ENCODE data around the gene LDLRAP1. TPM values are rescaled to one million over a fixed set of nuclear protein-coding genes. Genes with fewer than 3 reads are reported as not detected.

Gene LDLRAP1
- total and polyA plus RNA-seq, 2 donors (not counting 1 experiment from before 2014, with no cell fraction given) = 22.7 to 24.3 TPM

DNA sequence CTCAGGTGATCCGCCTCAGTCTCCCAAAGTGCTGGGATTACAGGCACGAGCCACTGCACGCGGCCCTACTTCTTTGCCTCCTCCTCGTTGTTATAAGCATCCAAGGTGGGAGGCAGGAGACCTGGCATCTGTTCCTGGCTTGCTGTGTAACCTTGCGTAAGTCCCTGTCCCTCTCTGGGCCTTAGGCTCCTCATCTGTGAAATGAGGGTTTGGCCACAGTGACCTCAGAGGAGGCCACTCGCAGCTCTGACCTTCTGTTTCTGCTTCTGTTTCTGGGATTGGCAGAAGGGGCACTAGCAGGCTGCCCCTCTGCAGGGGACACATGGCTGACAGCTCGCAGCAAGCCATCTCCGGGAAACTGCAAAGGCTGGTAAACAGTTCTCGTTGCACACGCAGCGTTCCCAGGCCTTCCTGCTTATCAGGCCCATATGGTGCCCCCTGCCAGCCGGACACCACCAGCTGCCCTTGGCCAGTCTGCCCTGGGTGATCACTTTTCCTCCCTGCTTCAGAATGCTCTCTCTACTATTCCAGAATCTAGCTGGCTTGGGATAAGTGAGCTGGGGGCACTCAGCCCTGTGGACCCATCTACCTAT is 2.6 kb upstream of the LDLRAP1 start:
- Histone ChIP-seq H3K4me1 (ENCODE audit: control insufficient read depth in 2 of 2, insufficient read depth in 2 of 2, low read length in 2 of 2) (peaks cover 12 to 22% of the 10 kb centered on the region in 2 donors), H3K4me3 (ENCODE audit: control extremely low read depth in 1 of 5, extremely low read depth in 1 of 5, insufficient read depth in 1 of 5, low read depth in 2 of 5, low read length in 4 of 5) (no peak overlapping the region), H2AFZ (ENCODE audit: insufficient read depth, low read depth, low read length, poor library complexity, severe bottlenecking) (no peak overlapping the region), H3K9ac (ENCODE audit: low read length) (no peak overlapping the region), H3K4me2 (replicated peaks; ENCODE audit: low read depth, low read length, poor library complexity, severe bottlenecking) (no peak overlapping the region), H4K20me1 (ENCODE audit: control insufficient read depth, insufficient read depth, low read length, poor library complexity, severe bottlenecking) (peaks cover 20% of the 10 kb centered on the region), H3K36me3 (replicated peaks in 1 of 2; ENCODE audit: control extremely low read depth in 1 of 2, control insufficient read depth in 1 of 2, extremely low read depth in 1 of 2, insufficient read depth in 2 of 2, low read length in 1 of 2) (no peaks in the 10 kb centered on the region), H3K27me3 (replicated peaks in 1 of 4; ENCODE audit: control extremely low read depth in 1 of 4, control insufficient read depth in 3 of 4, insufficient read depth in 4 of 4, low read length in 3 of 4) (peaks cover 0 to 13% (median 3%) of the 10 kb centered on the region in 4 experiments), H3K79me2 (ENCODE audit: control insufficient read depth, insufficient read depth, low read length) (peaks cover 19% of the 10 kb centered on the region), H3K27ac (ENCODE audit: low read length in 2 of 2) (no peak overlapping the region), H3K9me3 (ENCODE audit: control extremely low read depth in 1 of 3, control insufficient read depth in 2 of 3, insufficient read depth in 1 of 3, low read length in 2 of 3) (no peaks in the 10 kb centered on the region)
- 96% methylated on average over 12 of the region's 13 CpGs for WGBS (ENCODE audit: insufficient coverage)
- TF ChIP-seq, protein P1, sequence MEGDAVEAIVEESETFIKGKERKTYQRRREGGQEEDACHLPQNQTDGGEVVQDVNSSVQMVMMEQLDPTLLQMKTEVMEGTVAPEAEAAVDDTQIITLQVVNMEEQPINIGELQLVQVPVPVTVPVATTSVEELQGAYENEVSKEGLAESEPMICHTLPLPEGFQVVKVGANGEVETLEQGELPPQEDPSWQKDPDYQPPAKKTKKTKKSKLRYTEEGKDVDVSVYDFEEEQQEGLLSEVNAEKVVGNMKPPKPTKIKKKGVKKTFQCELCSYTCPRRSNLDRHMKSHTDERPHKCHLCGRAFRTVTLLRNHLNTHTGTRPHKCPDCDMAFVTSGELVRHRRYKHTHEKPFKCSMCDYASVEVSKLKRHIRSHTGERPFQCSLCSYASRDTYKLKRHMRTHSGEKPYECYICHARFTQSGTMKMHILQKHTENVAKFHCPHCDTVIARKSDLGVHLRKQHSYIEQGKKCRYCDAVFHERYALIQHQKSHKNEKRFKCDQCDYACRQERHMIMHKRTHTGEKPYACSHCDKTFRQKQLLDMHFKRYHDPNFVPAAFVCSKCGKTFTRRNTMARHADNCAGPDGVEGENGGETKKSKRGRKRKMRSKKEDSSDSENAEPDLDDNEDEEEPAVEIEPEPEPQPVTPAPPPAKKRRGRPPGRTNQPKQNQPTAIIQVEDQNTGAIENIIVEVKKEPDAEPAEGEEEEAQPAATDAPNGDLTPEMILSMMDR (IDR thresholded peaks at IDR 0.05) = no peak
- no peak for TF ChIP-seq EZH2 (IDR thresholded peaks at IDR 0.05; ENCODE audit: borderline replicate concordance, insufficient read depth, low read depth, low read length, poor library complexity, severe bottlenecking)
- Mint-ChIP-seq H3K9me3 (ENCODE audit: insufficient read depth) (no peaks in the 10 kb centered on the region), H3K4me1 (peaks cover 15% of the 10 kb centered on the region), H3K27ac (no peak overlapping the region), H3K4me3 (no peak overlapping the region), H3K27me3 (no peaks in the 10 kb centered on the region)
- intact Hi-C loops (cut with micrococcal nuclease) = no loop called here
- CTCF ChIA-PET = no interaction called here
- ATAC-seq (ENCODE audit: low read depth) (no peak), DNase-seq (no peak)
- POLR2A ChIA-PET = no interaction called here

DNA sequence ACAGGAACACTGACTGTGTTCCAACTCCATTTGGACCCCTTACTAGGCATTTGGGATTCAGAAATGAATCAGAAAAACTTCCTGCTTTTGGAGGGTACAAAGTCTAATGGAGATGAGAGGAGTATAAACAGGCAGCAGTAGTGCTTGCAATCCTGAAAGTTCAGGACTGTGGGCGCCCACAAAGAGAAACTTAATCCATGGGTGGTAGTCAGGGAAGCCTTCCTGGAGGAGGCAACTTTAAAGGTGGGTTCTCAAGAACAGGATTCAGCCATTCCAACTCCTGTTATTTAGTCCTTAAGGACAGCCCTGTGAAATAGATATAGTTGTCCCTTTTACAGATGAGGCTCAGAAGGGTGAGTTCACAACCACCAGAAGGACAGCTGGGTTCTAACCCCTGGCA is 2.0 kb upstream of the LDLRAP1 start:
- Histone ChIP-seq H3K4me3 (ENCODE audit: control extremely low read depth in 1 of 5, extremely low read depth in 1 of 5, insufficient read depth in 1 of 5, low read depth in 2 of 5, low read length in 4 of 5) (no peak overlapping the region), H2AFZ (ENCODE audit: insufficient read depth, low read depth, low read length, poor library complexity, severe bottlenecking) (no peak overlapping the region), H3K79me2 (ENCODE audit: control insufficient read depth, insufficient read depth, low read length) (peaks cover 25% of the 10 kb centered on the region), H3K9ac (ENCODE audit: low read length) (no peak overlapping the region), H3K36me3 (replicated peaks in 1 of 2; ENCODE audit: control extremely low read depth in 1 of 2, control insufficient read depth in 1 of 2, extremely low read depth in 1 of 2, insufficient read depth in 2 of 2, low read length in 1 of 2) (no peaks in the 10 kb centered on the region), H3K9me3 (ENCODE audit: control extremely low read depth in 1 of 3, control insufficient read depth in 2 of 3, insufficient read depth in 1 of 3, low read length in 2 of 3) (no peaks in the 10 kb centered on the region), H3K4me2 (replicated peaks; ENCODE audit: low read depth, low read length, poor library complexity, severe bottlenecking) (no peak overlapping the region), H3K4me1 (ENCODE audit: control insufficient read depth in 2 of 2, insufficient read depth in 2 of 2, low read length in 2 of 2) (peaks cover 12 to 22% of the 10 kb centered on the region in 2 donors), H3K27ac (ENCODE audit: low read length in 2 of 2) (no peak overlapping the region), H3K27me3 (replicated peaks in 1 of 4; ENCODE audit: control extremely low read depth in 1 of 4, control insufficient read depth in 3 of 4, insufficient read depth in 4 of 4, low read length in 3 of 4) (peaks cover 0 to 13% (median 3%) of the 10 kb centered on the region in 4 experiments), H4K20me1 (ENCODE audit: control insufficient read depth, insufficient read depth, low read length, poor library complexity, severe bottlenecking) (peaks cover 25% of the 10 kb centered on the region)
- ATAC-seq (ENCODE audit: low read depth) (no peak), DNase-seq (no peak)
- Mint-ChIP-seq H3K27me3 (no peaks in the 10 kb centered on the region), H3K9me3 (ENCODE audit: insufficient read depth) (no peaks in the 10 kb centered on the region), H3K27ac (no peak overlapping the region), H3K4me3 (no peak overlapping the region), H3K4me1 (peaks cover 15% of the 10 kb centered on the region)
- intact Hi-C loops (cut with micrococcal nuclease) = no loop called here
- TF ChIP-seq, protein P1 (IDR thresholded peaks at IDR 0.05) = no peak
- TF ChIP-seq EZH2 (IDR thresholded peaks at IDR 0.05; ENCODE audit: borderline replicate concordance, insufficient read depth, low read depth, low read length, poor library complexity, severe bottlenecking) = no peak
- CTCF ChIA-PET = no interaction called here
- POLR2A ChIA-PET = no interaction called here
- 80% methylated on average over 1 of the region's 1 CpG for WGBS (ENCODE audit: insufficient coverage)

Data from B cell (primary cell).